K562 (cell line): Measurements from ENCODE around the gene GJD2. TPM values are rescaled to one million over a fixed set of nuclear protein-coding genes. Genes with fewer than 3 reads are reported as not detected.

Source experiments
- ATAC-seq: fragments of 200-7000 bp; cut with Tn5 transposase; 3 replicates; pipeline ENCODE4 v1.9.1; 2020; ENCODE audit warnings: moderate library complexity
- BruUV-seq: library from RNA; stranded (reverse); fragments of 400-500 nt; replicated peaks from 2 replicates; lab custom pipeline; 2021; lab: Mats Ljungman, UMichigan
- CTCF ChIA-PET: fragments of 300-600 bp; formaldehyde crosslinking; extraction: SDS; loops from one replicate; lab custom pipeline; 2021; ENCODE audit warnings: low intra/inter-chr PET ratio; lab: Yijun Ruan, JAX
- POLR2A ChIA-PET: fragments of 300-600, 350-650 bp; sonication (Branson Sonifier 250); formaldehyde crosslinking; extraction: SDS; loops from one replicate; lab custom pipeline; 2021; ENCODE audit warnings: antibody characterized with exemption, inconsistent platforms; lab: Yijun Ruan, JAX
- DNase-seq, 4 experiments: peaks; one replicate each; pipeline versions ENCODE4 v3.0.0 to v3.0.0-alpha.2; 2011 to 2018; ENCODE audit warnings: low spot score in 3 of 4, mixed read lengths in 3 of 4; ENCODE audit errors: extremely low read depth in 1 of 4
- FAIRE-seq: peaks from 2 replicates; lab custom pipeline; 2011; peaks lifted over from hg19 to GRCh38; lab: Jason Lieb, UNC
- H2AFZ ChIP-seq: 2 replicates; pipeline ENCODE4 v1.6.0; 2011; ENCODE audit warnings: low read depth, low read length, control low read depth, inconsistent platforms
- H3K27ac ChIP-seq: fragments of 200-600 bp; 3 replicates; pipeline ENCODE4 v1.8.0; 2011; ENCODE audit warnings: low read depth, mild to moderate bottlenecking, control low read depth, inconsistent platforms, low read length, moderate library complexity, mixed read lengths; ENCODE audit errors: extremely low read depth
- H3K27me3 ChIP-seq, 2 experiments: fragments of 300-600 bp in 1 of 2; 2 replicates in 1 of 2; 3 replicates in 1 of 2; pipeline versions ENCODE4 v1.6.0 to v1.8.0; 2011; ENCODE audit warnings: inconsistent platforms in 2 of 2, low read length in 2 of 2, mild to moderate bottlenecking in 1 of 2, mixed read lengths in 1 of 2, moderate library complexity in 1 of 2; ENCODE audit not compliant: control insufficient read depth in 2 of 2, insufficient read depth in 2 of 2
- H3K36me3 ChIP-seq: fragments of 300-600 bp; 3 replicates; pipeline ENCODE4 v1.8.0; 2011; ENCODE audit warnings: mild to moderate bottlenecking, low read length, inconsistent platforms; ENCODE audit not compliant: control insufficient read depth, insufficient read depth
- H3K4me1 ChIP-seq, 2 experiments: fragments of 200-600 bp in 1 of 2; replicated peaks in 1 of 2; 2 replicates in 1 of 2; 3 replicates in 1 of 2; pipeline versions ENCODE4 v1.5.1 to v1.8.0; 2011; ENCODE audit warnings: inconsistent platforms in 2 of 2, low read length in 2 of 2, mild to moderate bottlenecking in 1 of 2, mixed read lengths in 1 of 2, moderate library complexity in 1 of 2; ENCODE audit not compliant: control insufficient read depth in 2 of 2, insufficient read depth in 2 of 2
- H3K4me2 ChIP-seq: 2 replicates; pipeline ENCODE4 v1.6.1; 2011; ENCODE audit warnings: low read length, control low read depth, inconsistent platforms, mixed read lengths; ENCODE audit not compliant: insufficient read depth
- H3K4me3 ChIP-seq: fragments of 200-600 bp; sonication (generic), shearing (Covaris generic); 2 replicates; pipeline ENCODE4 v1.5.1; 2016; ENCODE audit warnings: control low read depth, inconsistent platforms
- H3K79me2 ChIP-seq: fragments of 200-600 bp; 3 replicates; pipeline ENCODE4 v1.8.0; 2011; ENCODE audit warnings: low read length, inconsistent platforms; ENCODE audit not compliant: control insufficient read depth, insufficient read depth
- H3K9ac ChIP-seq, 2 experiments: 2 replicates each; pipeline versions ENCODE4 v1.6.0 to v1.6.1; 2011; ENCODE audit warnings: low read depth in 2 of 2, low read length in 2 of 2, control low read depth in 1 of 2, inconsistent platforms in 1 of 2, mild to moderate bottlenecking in 1 of 2, mixed read lengths in 1 of 2; ENCODE audit not compliant: insufficient read depth in 1 of 2
- H3K9me1 ChIP-seq: one replicate; pipeline ENCODE4 v1.6.0; 2011; ENCODE audit warnings: inconsistent platforms, mild to moderate bottlenecking, low read length, moderate library complexity; ENCODE audit not compliant: control insufficient read depth, insufficient read depth
- H3K9me3 ChIP-seq: replicated peaks from 2 replicates; pipeline ENCODE4 v1.5.1; 2011; ENCODE audit warnings: low read depth, low read length, inconsistent platforms; ENCODE audit not compliant: control insufficient read depth, insufficient read depth
- H4K20me1 ChIP-seq: replicated peaks from 2 replicates; pipeline ENCODE4 v1.6.1; 2011; ENCODE audit warnings: low read length, inconsistent platforms, mixed read lengths; ENCODE audit not compliant: control insufficient read depth, insufficient read depth
- SMAD2 ChIP-seq: fragments of 150-350 bp; IDR thresholded peaks from 2 replicates; pipeline ENCODE4 v1.6.1; 2014; ENCODE audit warnings: low read depth, mild to moderate bottlenecking, low read length
- TCF3 ChIP-seq: sonication (generic); formaldehyde crosslinking; IDR thresholded peaks from 2 replicates; pipeline ENCODE4 v1.4.0; 2020; ENCODE audit warnings: mild to moderate bottlenecking, missing genetic modification reagents
- ZNF316 ChIP-seq: fragments of 450-650 bp; IDR thresholded peaks from 2 replicates; pipeline ENCODE4 v1.6.1; 2016
- WGBS: fragments of 100-300 bp; shearing (Covaris generic); methylation state at CpG from one replicate; pipeline ENCODE4 v1.1.6; 2016; ENCODE audit warnings: low coverage, mixed read lengths; ENCODE audit not compliant: insufficient coverage; ENCODE audit errors: missing lambda C conversion rate; 5-methylcytosine and 5-hydroxymethylcytosine counted together
- in situ Hi-C: fragments of 300-500 bp; cut with MboI; formaldehyde crosslinking; loops from 4 replicates; pipeline ENCODE4 v1.15.0; 2018; ENCODE audit warnings: inconsistent platforms, mixed read lengths
- intact Hi-C: fragments of 100-400 bp; cut with micrococcal nuclease; formaldehyde crosslinking; loops from 2 replicates; pipeline ENCODE4 v1.14.2; 2022
- polyA plus RNA-seq, 8 experiments: library from polyadenylated mRNA; depleted of rRNA in 4 of 8; stranded (reverse) in 5 of 8; unstranded in 3 of 8; fragments of >200 nt; fragmentation: Nextera tagmentation in 2 of 8; fragmentation: Illumina TruSeq in 1 of 8; extraction: Ambion mirVana in 2 of 8; extraction: Trizol in 1 of 8; gene quantifications; 2 replicates each; pipeline versions ENCODE4 v1.2.1 to v1.2.3, GENCODE V29; 2011 to 2014; ENCODE audit warnings: inconsistent platforms in 1 of 8, missing spikeins in 1 of 8
- total RNA-seq, 7 experiments: library from RNA; depleted of rRNA in 6 of 7; stranded (reverse); fragments of >200 nt in 6 of 7; fragmentation: Illumina TruSeq in 2 of 7; extraction: Trizol in 2 of 7; gene quantifications; 2 replicates each; pipeline versions ENCODE4 v1.2.1 to v1.2.3, GENCODE V29; 2011 to 2021; ENCODE audit warnings: low replicate concordance in 1 of 7

The GJD2 gene
- total and polyA plus RNA-seq, 9 of the 15 experiments (the other 6 are each of a cell fraction or from before 2014, with no cell fraction given): not detected

DNA sequence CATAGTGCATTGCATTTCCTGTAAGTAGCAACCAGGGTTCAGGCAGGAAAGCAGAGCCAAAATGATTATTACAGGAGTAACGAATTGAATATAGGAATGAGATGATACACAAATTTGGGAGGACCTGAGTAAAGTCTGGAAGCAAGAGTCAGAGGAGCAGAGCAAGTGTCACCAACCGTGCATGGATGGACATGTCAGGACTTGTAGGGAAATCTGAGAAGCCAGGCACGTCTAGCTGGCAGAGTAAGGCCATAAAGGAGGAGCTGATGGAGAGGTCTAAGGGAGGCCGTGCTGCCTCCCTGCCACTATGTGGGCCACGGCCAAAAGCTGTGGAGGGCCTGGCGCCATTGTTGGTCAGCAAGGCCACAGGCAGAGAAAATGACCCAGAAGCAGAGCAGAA lies 22.4 kb downstream of the GJD2 start:
- no peak overlapping the region for H3K27ac ChIP-seq

GRCh38 chr15:34730701-34731100 lies 24.1 kb downstream of the GJD2 start:
- H3K9me1 ChIP-seq: no peaks in the 10 kb centered on the region
- ChIA-PET CTCF (no interaction called here), POLR2A (no interaction called here)
- intact Hi-C loops (no loop called here), in situ Hi-C loops (no loop called here)
- H3K36me3 ChIP-seq: no peaks in the 10 kb centered on the region
- TF ChIP-seq TCF3 (no peak), ZNF316 (peak; percentile 20; the same call in 1 of the 2 replicates)
- no peak overlapping the region for H3K27ac ChIP-seq
- no peaks in the 10 kb centered on the region for H3K9me3 ChIP-seq
- H4K20me1 ChIP-seq: no peaks in the 10 kb centered on the region
- no peak overlapping the region for H2AFZ ChIP-seq
- no peak for FAIRE-seq
- H3K4me2 ChIP-seq: no peak overlapping the region
- H3K4me3 ChIP-seq: no peak overlapping the region
- WGBS: 35% methylated on average over 3 of the region's 3 CpGs
- ATAC-seq: no peak
- H3K4me1 ChIP-seq: no peaks in the 10 kb centered on the region
- H3K9ac ChIP-seq: no peak overlapping the region
- no TSS peak for BruUV-seq
- DNase-seq: no peak
- no peaks in the 10 kb centered on the region for H3K27me3 ChIP-seq
- no peaks in the 10 kb centered on the region for H3K79me2 ChIP-seq

More for the DNA sequence above, 22.4 kb downstream of the GJD2 start:
- ATAC-seq (no peak), FAIRE-seq (no peak), DNase-seq (no peak)
- Histone ChIP-seq H3K4me2 (no peak overlapping the region), H2AFZ (peak overlapping the region; percentile 6; the same call in 1 of the 2 replicates), H3K9me3 (no peaks in the 10 kb centered on the region), H3K9ac (no peak overlapping the region), H3K79me2 (no peaks in the 10 kb centered on the region), H3K4me3 (no peak overlapping the region), H3K4me1 (no peaks in the 10 kb centered on the region), H3K9me1 (no peaks in the 10 kb centered on the region), H3K27me3 (peaks cover under 1% of the 10 kb centered on the region in 2 experiments; a peak in 1 of 5 replicates), H4K20me1 (no peaks in the 10 kb centered on the region), H3K36me3 (no peaks in the 10 kb centered on the region)
- intact Hi-C loops: no loop called here
- no peak for TF ChIP-seq SMAD2
- 30% methylated on average over 6 of the region's 6 CpGs for WGBS
- in situ Hi-C loops: no loop called here
- CTCF ChIA-PET: no interaction called here
- POLR2A ChIA-PET: interaction anchor here (0.7 to 0.9 kb wide), 2 partner anchors 9 to 13 kb away, joined by 3 to 4 read pairs; no protein-coding TSS in a partner anchor
- BruUV-seq: no TSS peak
